GM12878 (cell line): ENCODE data around the gene EHBP1L1. TPM values are rescaled to one million over a fixed set of nuclear protein-coding genes. Genes with fewer than 3 reads are reported as not detected.

ENCODE experiments used
- ATAC-seq: fragments of 200-7000 bp; cut with Tn5 transposase; 3 replicates; pipeline ENCODE4 v1.9.1; 2020; ENCODE audit warnings: mild to moderate bottlenecking, moderate library complexity
- BruUV-seq: library from RNA; stranded (reverse); fragments of 400-500 nt; replicated peaks from 2 replicates; lab custom pipeline; 2021; lab: Mats Ljungman, UMichigan
- CTCF ChIA-PET: fragments of 300-600 bp; sonication (Branson Sonifier 250); formaldehyde crosslinking; extraction: SDS; loops from one replicate; lab custom pipeline; 2021; ENCODE audit warnings: inconsistent platforms; lab: Yijun Ruan, JAX
- POLR2A ChIA-PET: fragments of 350-600 bp; formaldehyde crosslinking; extraction: SDS; loops from one replicate; lab custom pipeline; 2021; ENCODE audit warnings: inconsistent platforms; lab: Charles Lee
- RAD21 ChIA-PET: fragments of 300-600 bp; sonication (Branson Sonifier 250); formaldehyde crosslinking; loops from one replicate; lab custom pipeline; 2023; ENCODE audit warnings: antibody characterized with exemption; ENCODE audit not compliant: unreplicated experiment; lab: Charles Lee
- SMC1A ChIA-PET: fragments of 300-600 bp; sonication (Branson Sonifier 250); formaldehyde crosslinking; loops from one replicate; lab custom pipeline; 2023; ENCODE audit not compliant: unreplicated experiment, uncharacterized antibody; lab: Charles Lee
- DNase-seq: peaks from one replicate; pipeline ENCODE4 v3.0.0-alpha.2; 2011; ENCODE audit warnings: low read depth, low spot score
- FAIRE-seq: peaks from 3 replicates; lab custom pipeline; 2011; peaks lifted over from hg19 to GRCh38; lab: Jason Lieb, UNC
- H2AFZ ChIP-seq: 2 replicates; pipeline ENCODE4 v1.6.0; 2011; ENCODE audit warnings: low read depth, low read length, control low read depth; ENCODE audit not compliant: control insufficient read depth
- H3K27ac ChIP-seq: 2 replicates; pipeline ENCODE4 v1.5.1; 2011; ENCODE audit warnings: control low read depth; ENCODE audit not compliant: control insufficient read depth, insufficient read depth
- H3K27me3 ChIP-seq, 2 experiments: replicated peaks in 1 of 2; 2 replicates each; pipeline versions ENCODE4 v1.6.0 to v1.6.1; 2011; ENCODE audit warnings: low read length in 1 of 2; ENCODE audit not compliant: control insufficient read depth in 2 of 2, insufficient read depth in 2 of 2
- H3K36me3 ChIP-seq, 2 experiments: 2 replicates each; pipeline ENCODE4 v1.5.1; 2011; ENCODE audit warnings: low read length in 1 of 2; ENCODE audit not compliant: control insufficient read depth in 2 of 2, insufficient read depth in 2 of 2
- H3K4me1 ChIP-seq: 2 replicates; pipeline ENCODE4 v1.6.1; 2011; ENCODE audit warnings: mild to moderate bottlenecking, low read length, moderate library complexity, mixed read lengths; ENCODE audit not compliant: control insufficient read depth, insufficient read depth
- H3K4me2 ChIP-seq: 2 replicates; pipeline ENCODE4 v1.6.0; 2011; ENCODE audit warnings: control low read depth; ENCODE audit not compliant: control insufficient read depth, insufficient read depth
- H3K4me3 ChIP-seq: fragments of 200-600 bp; sonication (generic); 2 replicates; pipeline ENCODE4 v1.5.1; 2016
- H3K79me2 ChIP-seq: 2 replicates; pipeline ENCODE4 v1.6.0; 2011; ENCODE audit warnings: low read length; ENCODE audit not compliant: control insufficient read depth, insufficient read depth
- H3K9ac ChIP-seq: 2 replicates; pipeline ENCODE4 v1.8.0; 2011; ENCODE audit warnings: low read length, control low read depth, mixed read lengths; ENCODE audit not compliant: control insufficient read depth, insufficient read depth
- H3K9me3 ChIP-seq: replicated peaks from 3 replicates; pipeline ENCODE4 v1.5.1; 2011; ENCODE audit warnings: mild to moderate bottlenecking, low read length; ENCODE audit not compliant: control insufficient read depth, insufficient read depth
- H4K20me1 ChIP-seq: 2 replicates; pipeline ENCODE4 v1.6.0; 2011; ENCODE audit not compliant: control insufficient read depth, insufficient read depth
- ATF7 ChIP-seq: fragments of 450-650 bp; IDR thresholded peaks from 2 replicates; pipeline ENCODE4 v1.6.1; 2016; ENCODE audit warnings: low read depth, mild to moderate bottlenecking
- BMI1 ChIP-seq: fragments of 450-650 bp; IDR thresholded peaks from 2 replicates; pipeline ENCODE4 v1.6.1; 2016; ENCODE audit warnings: mild to moderate bottlenecking, moderate library complexity, borderline replicate concordance
- BRCA1 ChIP-seq: IDR thresholded peaks from 2 replicates; pipeline ENCODE4 v1.6.1; 2011; ENCODE audit warnings: low read depth, low read length, improper control_type of control experiment
- CBX3 ChIP-seq: fragments of 200-600 bp; sonication (generic); IDR thresholded peaks from 2 replicates; pipeline ENCODE4 v1.6.1; 2016; ENCODE audit warnings: low read depth, borderline replicate concordance
- EP300 ChIP-seq, 2 experiments: fragments of 150-350 bp in 1 of 2; IDR thresholded peaks; 2 replicates each; pipeline ENCODE4 v1.6.1; 2011 to 2012; ENCODE audit warnings: low read depth in 2 of 2, low read length in 2 of 2, borderline replicate concordance in 1 of 2, improper control_type of control experiment in 1 of 2, inconsistent platforms in 1 of 2; ENCODE audit not compliant: control insufficient read depth in 1 of 2
- FOS ChIP-seq: IDR thresholded peaks from 3 replicates; pipeline ENCODE4 v1.6.1; 2011; ENCODE audit warnings: borderline replicate concordance; ENCODE audit not compliant: insufficient read length; ENCODE audit errors: extremely low read depth
- FOXK2 ChIP-seq: fragments of 450-650 bp; IDR thresholded peaks from 2 replicates; pipeline ENCODE4 v1.6.1; 2017; ENCODE audit warnings: mild to moderate bottlenecking, moderate library complexity
- MTA3 ChIP-seq: IDR thresholded peaks from 2 replicates; pipeline ENCODE4 v1.6.1; 2012; ENCODE audit warnings: low read length, inconsistent platforms, borderline replicate concordance
- NFXL1 ChIP-seq: fragments of 450-650 bp; IDR thresholded peaks from 2 replicates; pipeline ENCODE4 v1.6.1; 2017; ENCODE audit warnings: antibody characterized with exemption, mild to moderate bottlenecking, borderline replicate concordance
- TAF1 ChIP-seq: IDR thresholded peaks from 2 replicates; pipeline ENCODE4 v1.6.1; 2011; ENCODE audit warnings: mild to moderate bottlenecking, low read depth, low read length, borderline replicate concordance
- WGBS: methylation state at CpG from one replicate; pipeline ENCODE4 v1.1.6; 2016; ENCODE audit warnings: low lambda C conversion rate; ENCODE audit not compliant: insufficient replicate concordance, insufficient coverage; ENCODE audit errors: missing lambda C conversion rate; 5-methylcytosine and 5-hydroxymethylcytosine counted together
- in situ Hi-C: fragments of 300-500 bp; cut with MboI; formaldehyde crosslinking; loops from 9 replicates; pipeline ENCODE4 v1.14.3; 2018; ENCODE audit warnings: mixed read lengths
- intact Hi-C: fragments of 100-400 bp; cut with micrococcal nuclease; formaldehyde crosslinking; loops from one replicate; pipeline ENCODE4 v1.14.2; 2022; ENCODE audit not compliant: unreplicated experiment
- polyA plus RNA-seq, 11 experiments: library from polyadenylated mRNA; depleted of rRNA in 4 of 11; unstranded in 6 of 11; stranded (reverse) in 5 of 11; fragments of >200 nt; fragmentation: Nextera tagmentation in 4 of 11; fragmentation: Illumina TruSeq in 1 of 11; extraction: Ambion mirVana in 4 of 11; extraction: Trizol in 1 of 11; gene quantifications; 1 replicate in 1 of 11; 2 replicates in 10 of 11; pipeline versions ENCODE4 v1.2.1 to v1.2.3, GENCODE V29; 2011 to 2016; ENCODE audit warnings: inconsistent platforms in 2 of 11, missing spikeins in 2 of 11, low read depth in 1 of 11
- total RNA-seq, 4 experiments: library from RNA; depleted of rRNA in 3 of 4; stranded (reverse); fragments of >200 nt in 3 of 4; fragmentation: Illumina TruSeq in 1 of 4; extraction: Trizol in 1 of 4; gene quantifications; 2 replicates each; pipeline versions ENCODE4 v1.2.1 to v1.2.3, GENCODE V29; 2013 to 2021
- TF ChIP-seq, protein P1 (sequence below): IDR thresholded peaks from 2 replicates; pipeline ENCODE4 v1.6.1; 2011; ENCODE audit warnings: mild to moderate bottlenecking, low read depth, low read length, moderate library complexity; ENCODE audit not compliant: insufficient replicate concordance
- TF ChIP-seq, protein P2 (sequence below): fragments of 450-650 bp; formaldehyde crosslinking; IDR thresholded peaks from 2 replicates; pipeline ENCODE4 v1.4.0; 2020; ENCODE audit warnings: mild to moderate bottlenecking, moderate library complexity
- TF ChIP-seq, protein P3 (sequence below): IDR thresholded peaks from 2 replicates; pipeline ENCODE4 v1.6.1; 2012; ENCODE audit warnings: low read depth, low read length, improper control_type of control experiment
- TF ChIP-seq, protein P4 (sequence below): fragments of 450-650 bp; IDR thresholded peaks from 2 replicates; pipeline ENCODE4 v1.6.1; 2017; ENCODE audit warnings: low read depth, mild to moderate bottlenecking, moderate library complexity

EHBP1L1 gene
- total and polyA plus RNA-seq, 10 of the 15 experiments (the other 5 are each of a cell fraction or from before 2014, with no cell fraction given) = 0.06 to 99.4 (median 32.7) TPM

DNA sequence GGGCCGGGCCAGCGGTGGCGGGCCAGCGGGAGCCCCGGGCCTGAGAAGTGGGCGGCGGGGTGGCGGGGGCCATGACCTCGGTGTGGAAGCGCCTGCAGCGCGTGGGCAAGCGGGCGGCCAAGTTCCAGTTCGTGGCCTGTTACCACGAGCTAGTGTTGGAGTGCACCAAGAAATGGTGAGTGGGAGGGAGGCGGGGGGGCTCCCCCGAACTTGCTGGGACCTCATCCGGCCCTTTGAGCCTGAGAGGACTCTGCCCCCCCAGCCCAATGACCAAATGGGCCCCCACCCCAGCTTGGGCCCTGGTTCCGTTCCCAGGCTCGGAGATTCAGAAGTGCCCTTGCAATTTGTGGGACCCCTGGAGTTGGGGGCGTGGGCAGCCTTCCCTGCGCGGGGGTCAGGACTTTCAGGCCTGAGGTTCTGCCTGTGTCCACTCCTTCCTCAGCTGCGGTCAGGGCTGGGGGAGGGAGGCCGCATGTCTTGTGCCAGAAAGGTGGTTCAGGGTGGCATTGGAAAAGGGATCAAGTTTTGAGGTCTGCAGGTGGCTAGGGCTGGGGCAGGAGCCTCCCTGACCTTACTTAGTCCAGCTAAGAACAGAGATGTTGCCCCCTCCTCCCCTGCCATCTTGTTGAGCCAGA lies 496 bp downstream of the EHBP1L1 start:
- Histone ChIP-seq H4K20me1 (no peaks in the 10 kb centered on the region; the same call in 1 of the 2 replicates), H3K4me1 (peaks cover 31% of the 10 kb centered on the region), H3K27me3 (no peaks in the 10 kb centered on the region), H3K36me3 (peaks cover 5 to 15% of the 10 kb centered on the region in 2 experiments; a peak in 3 of 4 replicates), H3K27ac (peak overlapping the region; percentile 96), H3K4me3 (peak overlapping the region; percentile 97), H3K79me2 (peaks cover 65% of the 10 kb centered on the region), H2AFZ (no peak overlapping the region; the same call in 1 of the 2 replicates), H3K9ac (peak overlapping the region; percentile 88), H3K9me3 (no peaks in the 10 kb centered on the region), H3K4me2 (peak overlapping the region; percentile 100)
- RAD21 ChIA-PET = interaction anchor here (0.6 to 4.0 kb wide), 8 partner anchors 11 to 76 kb away, joined by 3 to 132 read pairs (median 6); partner anchors contain the start of genes KCNK7, PCNX3 and SIPA1
- BruUV-seq = TSS peak; percentile 21
- FAIRE-seq (no peak), ATAC-seq (no peak), DNase-seq (no peak)
- in situ Hi-C loops (no loop called here), intact Hi-C loops (no loop called here)
- SMC1A ChIA-PET = interaction anchor here (0.8 to 4.2 kb wide), 4 partner anchors 11 to 36 kb away, joined by 4 to 93 read pairs (median 7); no protein-coding TSS in a partner anchor
- CTCF ChIA-PET = interaction anchor here (0.7 to 5.7 kb wide), 8 partner anchors 12 to 135 kb away, joined by 3 to 130 read pairs (median 4); partner anchors contain the start of genes KCNK7 and PCNX3
- WGBS = under 1% methylated on average over 25 of the region's 26 CpGs
- POLR2A ChIA-PET = interaction anchor here (0.6 to 4.9 kb wide), 8 partner anchors 11 to 63 kb away, joined by 3 to 129 read pairs (median 6); partner anchors contain the start of genes MAP3K11, PCNX3 and SIPA1
- TF ChIP-seq BMI1 = no peak
- TF ChIP-seq EP300 (IDR thresholded peaks at IDR 0.05; ENCODE audit: borderline replicate concordance in 1 of 2, control insufficient read depth in 1 of 2, low read depth in 2 of 2, low read length in 2 of 2) = no peak
- TF ChIP-seq, protein P1, sequence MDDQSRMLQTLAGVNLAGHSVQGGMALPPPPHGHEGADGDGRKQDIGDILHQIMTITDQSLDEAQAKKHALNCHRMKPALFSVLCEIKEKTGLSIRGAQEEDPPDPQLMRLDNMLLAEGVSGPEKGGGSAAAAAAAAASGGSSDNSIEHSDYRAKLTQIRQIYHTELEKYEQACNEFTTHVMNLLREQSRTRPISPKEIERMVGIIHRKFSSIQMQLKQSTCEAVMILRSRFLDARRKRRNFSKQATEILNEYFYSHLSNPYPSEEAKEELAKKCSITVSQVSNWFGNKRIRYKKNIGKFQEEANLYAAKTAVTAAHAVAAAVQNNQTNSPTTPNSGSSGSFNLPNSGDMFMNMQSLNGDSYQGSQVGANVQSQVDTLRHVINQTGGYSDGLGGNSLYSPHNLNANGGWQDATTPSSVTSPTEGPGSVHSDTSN = no peak
- TF ChIP-seq FOS = no peak
- no peak for TF ChIP-seq FOXK2
- no peak for TF ChIP-seq CBX3
- TF ChIP-seq, protein P2, sequence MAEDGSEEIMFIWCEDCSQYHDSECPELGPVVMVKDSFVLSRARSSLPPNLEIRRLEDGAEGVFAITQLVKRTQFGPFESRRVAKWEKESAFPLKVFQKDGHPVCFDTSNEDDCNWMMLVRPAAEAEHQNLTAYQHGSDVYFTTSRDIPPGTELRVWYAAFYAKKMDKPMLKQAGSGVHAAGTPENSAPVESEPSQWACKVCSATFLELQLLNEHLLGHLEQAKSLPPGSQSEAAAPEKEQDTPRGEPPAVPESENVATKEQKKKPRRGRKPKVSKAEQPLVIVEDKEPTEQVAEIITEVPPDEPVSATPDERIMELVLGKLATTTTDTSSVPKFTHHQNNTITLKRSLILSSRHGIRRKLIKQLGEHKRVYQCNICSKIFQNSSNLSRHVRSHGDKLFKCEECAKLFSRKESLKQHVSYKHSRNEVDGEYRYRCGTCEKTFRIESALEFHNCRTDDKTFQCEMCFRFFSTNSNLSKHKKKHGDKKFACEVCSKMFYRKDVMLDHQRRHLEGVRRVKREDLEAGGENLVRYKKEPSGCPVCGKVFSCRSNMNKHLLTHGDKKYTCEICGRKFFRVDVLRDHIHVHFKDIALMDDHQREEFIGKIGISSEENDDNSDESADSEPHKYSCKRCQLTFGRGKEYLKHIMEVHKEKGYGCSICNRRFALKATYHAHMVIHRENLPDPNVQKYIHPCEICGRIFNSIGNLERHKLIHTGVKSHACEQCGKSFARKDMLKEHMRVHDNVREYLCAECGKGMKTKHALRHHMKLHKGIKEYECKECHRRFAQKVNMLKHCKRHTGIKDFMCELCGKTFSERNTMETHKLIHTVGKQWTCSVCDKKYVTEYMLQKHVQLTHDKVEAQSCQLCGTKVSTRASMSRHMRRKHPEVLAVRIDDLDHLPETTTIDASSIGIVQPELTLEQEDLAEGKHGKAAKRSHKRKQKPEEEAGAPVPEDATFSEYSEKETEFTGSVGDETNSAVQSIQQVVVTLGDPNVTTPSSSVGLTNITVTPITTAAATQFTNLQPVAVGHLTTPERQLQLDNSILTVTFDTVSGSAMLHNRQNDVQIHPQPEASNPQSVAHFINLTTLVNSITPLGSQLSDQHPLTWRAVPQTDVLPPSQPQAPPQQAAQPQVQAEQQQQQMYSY (CRISPR knock-in tag) = no peak
- no peak for TF ChIP-seq ATF7
- no peak for TF ChIP-seq MTA3
- no peak for TF ChIP-seq TAF1
- TF ChIP-seq, protein P3, sequence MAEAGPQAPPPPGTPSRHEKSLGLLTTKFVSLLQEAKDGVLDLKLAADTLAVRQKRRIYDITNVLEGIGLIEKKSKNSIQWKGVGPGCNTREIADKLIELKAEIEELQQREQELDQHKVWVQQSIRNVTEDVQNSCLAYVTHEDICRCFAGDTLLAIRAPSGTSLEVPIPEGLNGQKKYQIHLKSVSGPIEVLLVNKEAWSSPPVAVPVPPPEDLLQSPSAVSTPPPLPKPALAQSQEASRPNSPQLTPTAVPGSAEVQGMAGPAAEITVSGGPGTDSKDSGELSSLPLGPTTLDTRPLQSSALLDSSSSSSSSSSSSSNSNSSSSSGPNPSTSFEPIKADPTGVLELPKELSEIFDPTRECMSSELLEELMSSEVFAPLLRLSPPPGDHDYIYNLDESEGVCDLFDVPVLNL = no peak
- no peak for TF ChIP-seq BRCA1
- TF ChIP-seq, protein P4, sequence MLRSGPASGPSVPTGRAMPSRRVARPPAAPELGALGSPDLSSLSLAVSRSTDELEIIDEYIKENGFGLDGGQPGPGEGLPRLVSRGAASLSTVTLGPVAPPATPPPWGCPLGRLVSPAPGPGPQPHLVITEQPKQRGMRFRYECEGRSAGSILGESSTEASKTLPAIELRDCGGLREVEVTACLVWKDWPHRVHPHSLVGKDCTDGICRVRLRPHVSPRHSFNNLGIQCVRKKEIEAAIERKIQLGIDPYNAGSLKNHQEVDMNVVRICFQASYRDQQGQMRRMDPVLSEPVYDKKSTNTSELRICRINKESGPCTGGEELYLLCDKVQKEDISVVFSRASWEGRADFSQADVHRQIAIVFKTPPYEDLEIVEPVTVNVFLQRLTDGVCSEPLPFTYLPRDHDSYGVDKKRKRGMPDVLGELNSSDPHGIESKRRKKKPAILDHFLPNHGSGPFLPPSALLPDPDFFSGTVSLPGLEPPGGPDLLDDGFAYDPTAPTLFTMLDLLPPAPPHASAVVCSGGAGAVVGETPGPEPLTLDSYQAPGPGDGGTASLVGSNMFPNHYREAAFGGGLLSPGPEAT = no peak
- TF ChIP-seq NFXL1 = no peak
